IPS-20b (cell line): ENCODE results near the gene ASXL1.

Experiments
- H3K27ac ChIP-seq: one replicate; pipeline ENCODE4 v1.5.1; 2013; ENCODE audit warnings: low read length
- H3K27me3 ChIP-seq: 2 replicates; pipeline ENCODE4 v1.6.1; 2013; ENCODE audit warnings: mild to moderate bottlenecking, low read length, inconsistent platforms; ENCODE audit not compliant: insufficient read depth
- H3K36me3 ChIP-seq: 2 replicates; pipeline ENCODE4 v1.6.1; 2013; ENCODE audit warnings: low read depth, mild to moderate bottlenecking, inconsistent platforms, low read length, moderate library complexity; ENCODE audit not compliant: insufficient read depth
- H3K4me1 ChIP-seq: 2 replicates; pipeline ENCODE4 v1.6.1; 2013; ENCODE audit warnings: mild to moderate bottlenecking, control low read depth, inconsistent platforms, low read length, moderate library complexity; ENCODE audit not compliant: insufficient read depth
- H3K4me3 ChIP-seq: 2 replicates; pipeline ENCODE4 v1.5.1; 2013; ENCODE audit warnings: mild to moderate bottlenecking, low read length, inconsistent platforms
- H3K9ac ChIP-seq: 2 replicates; pipeline ENCODE4 v1.6.1; 2013; ENCODE audit warnings: low read depth, mild to moderate bottlenecking, inconsistent platforms, low read length, moderate library complexity
- H3K9me3 ChIP-seq: 2 replicates; pipeline ENCODE4 v1.6.1; 2013; ENCODE audit warnings: mild to moderate bottlenecking, low read depth, low read length, inconsistent platforms; ENCODE audit not compliant: insufficient read depth

The ASXL1 gene

DNA sequence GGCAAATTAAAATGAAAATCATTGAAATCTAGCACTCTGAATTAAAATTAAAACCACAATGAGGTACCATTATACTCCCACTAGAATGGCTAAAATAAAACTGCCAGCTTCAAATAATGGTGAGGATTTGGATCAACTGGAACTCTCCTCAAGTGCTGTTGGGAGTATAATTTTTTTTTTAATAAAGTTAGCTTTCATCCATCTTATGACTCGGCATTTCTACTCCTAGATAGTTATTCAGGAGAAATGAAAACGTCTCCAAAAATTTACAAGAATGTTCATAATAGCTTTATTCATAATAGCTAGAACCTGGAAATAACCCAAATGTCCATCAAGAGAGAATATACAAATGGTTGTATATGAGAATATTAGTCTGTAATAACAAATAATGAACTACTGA lies 63.2 kb downstream of the ASXL1 start:
- no peaks in the 10 kb centered on the region for H3K9me3 ChIP-seq
- H3K9ac ChIP-seq = no peak overlapping the region
- H3K36me3 ChIP-seq = no peaks in the 10 kb centered on the region
- no peaks in the 10 kb centered on the region for H3K27me3 ChIP-seq
- H3K4me3 ChIP-seq = no peak overlapping the region
- H3K4me1 ChIP-seq = no peaks in the 10 kb centered on the region
- H3K27ac ChIP-seq = no peak overlapping the region

DNA sequence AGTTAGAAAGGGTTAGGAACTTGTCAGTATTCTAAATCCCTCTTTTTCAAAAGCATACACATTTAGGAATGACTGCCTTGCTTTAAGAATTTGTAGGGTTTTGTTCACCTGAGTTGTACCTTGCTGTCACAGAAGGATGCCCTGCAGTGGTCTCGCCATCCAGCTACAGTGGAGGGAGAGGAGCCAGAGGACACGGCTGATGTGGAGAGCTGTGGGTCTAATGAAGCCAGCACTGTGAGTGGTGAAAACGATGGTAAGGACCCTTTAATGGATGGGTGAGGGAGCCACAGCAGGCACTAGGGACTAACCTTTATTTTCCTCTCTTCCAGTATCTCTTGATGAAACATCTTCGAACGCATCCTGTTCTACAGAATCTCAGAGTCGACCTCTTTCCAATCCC lies 69.9 kb downstream of the ASXL1 start:
- Histone ChIP-seq H3K4me3 (no peak overlapping the region), H3K27ac (no peak overlapping the region), H3K9ac (no peak overlapping the region), H3K36me3 (peaks cover 51% of the 10 kb centered on the region), H3K9me3 (no peaks in the 10 kb centered on the region), H3K4me1 (no peaks in the 10 kb centered on the region), H3K27me3 (no peaks in the 10 kb centered on the region)

DNA sequence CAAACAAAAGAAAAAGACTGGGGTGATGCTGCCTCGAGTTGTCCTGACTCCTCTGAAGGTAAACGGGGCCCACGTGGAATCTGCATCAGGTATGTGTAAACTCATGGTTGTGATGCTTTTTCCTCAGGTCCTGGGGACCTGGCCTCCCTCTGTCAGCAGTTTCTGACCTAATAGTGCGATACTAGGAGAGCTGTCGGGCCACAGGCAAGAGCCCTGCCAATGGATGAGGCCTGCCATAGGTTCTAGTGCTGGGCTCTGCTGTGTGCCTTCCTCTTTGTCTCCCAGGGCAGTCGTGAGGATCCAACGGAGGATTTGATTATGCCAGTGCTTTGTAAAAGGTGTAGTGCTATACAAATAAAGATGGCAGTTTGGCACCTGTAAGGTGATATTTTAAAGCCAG lies 71.2 kb downstream of the ASXL1 start:
- no peaks in the 10 kb centered on the region for H3K27me3 ChIP-seq
- no peaks in the 10 kb centered on the region for H3K4me1 ChIP-seq
- H3K9me3 ChIP-seq = no peaks in the 10 kb centered on the region
- H3K9ac ChIP-seq = no peak overlapping the region
- H3K36me3 ChIP-seq = peaks cover 64% of the 10 kb centered on the region
- no peak overlapping the region for H3K27ac ChIP-seq
- H3K4me3 ChIP-seq = no peak overlapping the region

DNA sequence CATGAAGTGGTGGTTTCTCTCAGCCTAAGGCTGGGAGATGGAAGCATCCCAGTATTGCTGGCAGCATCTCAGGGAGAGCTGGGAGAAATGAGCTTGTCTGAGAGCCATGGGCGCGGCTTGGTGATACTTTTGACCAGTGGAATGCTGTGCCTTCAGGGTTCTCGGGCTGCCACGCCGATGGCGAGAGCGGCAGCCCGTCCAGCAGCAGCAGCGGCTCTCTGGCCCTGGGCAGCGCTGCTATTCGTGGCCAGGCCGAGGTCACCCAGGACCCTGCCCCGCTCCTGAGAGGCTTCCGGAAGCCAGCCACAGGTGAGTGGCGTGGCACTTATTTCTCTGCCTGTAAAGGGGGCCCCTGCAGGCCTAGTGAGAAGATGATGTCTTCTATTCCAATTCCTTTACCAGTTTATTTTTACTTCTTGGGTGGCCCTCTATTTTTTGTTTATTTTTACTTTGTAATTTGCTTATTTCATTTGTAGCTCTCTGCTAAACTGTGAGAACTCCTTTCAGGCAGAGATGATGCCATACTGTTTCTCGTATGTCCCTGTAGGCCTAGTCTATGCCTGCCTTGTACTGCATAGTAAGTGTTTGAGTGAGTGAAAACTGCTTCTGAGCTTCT lies 71.7 kb downstream of the ASXL1 start:
- H3K9ac ChIP-seq = no peak overlapping the region
- no peak overlapping the region for H3K4me3 ChIP-seq
- peaks cover 69% of the 10 kb centered on the region for H3K36me3 ChIP-seq
- H3K27me3 ChIP-seq = no peaks in the 10 kb centered on the region
- no peaks in the 10 kb centered on the region for H3K4me1 ChIP-seq
- no peaks in the 10 kb centered on the region for H3K9me3 ChIP-seq
- H3K27ac ChIP-seq = no peak overlapping the region

DNA sequence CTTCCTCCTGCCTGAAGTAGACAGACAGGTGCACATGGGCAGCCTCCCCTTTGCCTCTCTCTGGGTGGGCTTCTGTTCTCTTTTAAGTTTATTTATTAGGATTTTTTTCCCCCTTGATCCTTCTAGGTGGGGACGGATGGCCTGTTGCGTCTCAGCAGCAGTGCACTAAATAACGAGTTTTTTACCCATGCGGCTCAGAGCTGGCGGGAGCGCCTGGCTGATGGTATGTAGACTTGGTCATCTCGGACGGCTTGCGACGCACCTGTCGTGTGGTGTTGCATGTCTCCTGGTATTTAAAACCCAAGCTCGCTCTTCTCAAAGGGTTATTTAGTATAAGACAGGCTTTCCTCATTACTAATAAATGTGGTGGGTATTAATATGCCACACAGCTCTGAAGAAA lies 73.3 kb downstream of the ASXL1 start:
- Histone ChIP-seq H3K36me3 (peaks cover 85% of the 10 kb centered on the region), H3K4me1 (no peaks in the 10 kb centered on the region), H3K27ac (no peak overlapping the region), H3K9me3 (no peaks in the 10 kb centered on the region), H3K9ac (no peak overlapping the region), H3K4me3 (no peak overlapping the region), H3K27me3 (no peaks in the 10 kb centered on the region)

DNA sequence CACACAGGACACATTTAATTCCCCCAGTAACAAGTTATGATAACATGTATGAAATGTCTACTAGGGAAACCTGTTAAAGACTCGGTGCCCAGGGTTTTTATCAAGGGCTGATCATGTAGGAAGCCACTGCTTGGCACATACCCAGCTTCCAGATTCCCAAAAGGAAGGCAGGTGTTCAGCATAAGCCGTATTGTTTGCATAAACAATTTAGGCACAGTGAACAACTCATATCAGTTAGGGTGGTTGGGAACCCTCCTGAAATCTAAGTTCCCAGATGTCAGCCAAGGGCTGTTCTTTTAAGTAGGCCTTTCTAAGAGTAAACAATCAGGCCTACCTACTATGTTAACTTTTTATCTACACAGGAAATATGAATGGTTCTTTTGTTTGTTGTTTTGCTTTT lies 74.1 kb downstream of the ASXL1 start:
- Histone ChIP-seq H3K9ac (no peak overlapping the region), H3K27ac (no peak overlapping the region), H3K36me3 (peaks cover 85% of the 10 kb centered on the region), H3K4me3 (no peak overlapping the region), H3K4me1 (no peaks in the 10 kb centered on the region), H3K9me3 (no peaks in the 10 kb centered on the region), H3K27me3 (no peaks in the 10 kb centered on the region)

DNA sequence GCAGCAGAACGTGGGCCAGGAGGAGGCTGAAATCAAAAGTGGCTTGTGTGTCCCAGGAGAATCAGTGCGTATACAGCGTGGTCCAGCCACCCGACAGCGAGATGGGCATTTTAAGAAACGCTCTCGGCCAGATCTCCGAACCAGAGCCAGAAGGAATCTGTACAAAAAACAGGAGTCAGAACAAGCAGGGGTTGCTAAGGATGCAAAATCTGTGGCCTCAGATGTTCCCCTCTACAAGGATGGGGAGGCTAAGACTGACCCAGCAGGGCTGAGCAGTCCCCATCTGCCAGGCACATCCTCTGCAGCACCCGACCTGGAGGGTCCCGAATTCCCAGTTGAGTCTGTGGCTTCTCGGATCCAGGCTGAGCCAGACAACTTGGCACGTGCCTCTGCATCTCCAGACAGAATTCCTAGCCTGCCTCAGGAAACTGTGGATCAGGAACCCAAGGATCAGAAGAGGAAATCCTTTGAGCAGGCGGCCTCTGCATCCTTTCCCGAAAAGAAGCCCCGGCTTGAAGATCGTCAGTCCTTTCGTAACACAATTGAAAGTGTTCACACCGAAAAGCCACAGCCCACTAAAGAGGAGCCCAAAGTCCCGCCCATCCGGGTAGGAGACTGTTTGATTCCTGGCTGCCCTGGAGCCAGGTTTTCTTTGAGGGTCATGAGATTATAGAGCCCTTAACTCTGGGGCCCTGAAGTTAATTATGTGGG lies 75.3 kb downstream of the ASXL1 start:
- H3K4me3 ChIP-seq = no peak overlapping the region
- H3K36me3 ChIP-seq = peaks cover 84% of the 10 kb centered on the region
- no peaks in the 10 kb centered on the region for H3K4me1 ChIP-seq
- H3K27ac ChIP-seq = no peak overlapping the region
- H3K9ac ChIP-seq = no peak overlapping the region
- no peaks in the 10 kb centered on the region for H3K9me3 ChIP-seq
- H3K27me3 ChIP-seq = no peaks in the 10 kb centered on the region

DNA sequence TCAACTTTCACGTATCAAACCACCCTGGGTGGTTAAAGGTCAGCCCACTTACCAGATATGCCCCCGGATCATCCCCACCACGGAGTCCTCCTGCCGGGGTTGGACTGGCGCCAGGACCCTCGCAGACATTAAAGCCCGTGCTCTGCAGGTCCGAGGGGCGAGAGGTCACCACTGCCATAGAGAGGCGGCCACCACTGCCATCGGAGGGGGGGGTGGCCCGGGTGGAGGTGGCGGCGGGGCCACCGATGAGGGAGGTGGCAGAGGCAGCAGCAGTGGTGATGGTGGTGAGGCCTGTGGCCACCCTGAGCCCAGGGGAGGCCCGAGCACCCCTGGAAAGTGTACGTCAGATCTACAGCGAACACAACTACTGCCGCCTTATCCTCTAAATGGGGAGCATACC lies 76.3 kb downstream of the ASXL1 start:
- peaks cover 76% of the 10 kb centered on the region for H3K36me3 ChIP-seq
- H3K27ac ChIP-seq = no peak overlapping the region
- no peak overlapping the region for H3K4me3 ChIP-seq

DNA sequence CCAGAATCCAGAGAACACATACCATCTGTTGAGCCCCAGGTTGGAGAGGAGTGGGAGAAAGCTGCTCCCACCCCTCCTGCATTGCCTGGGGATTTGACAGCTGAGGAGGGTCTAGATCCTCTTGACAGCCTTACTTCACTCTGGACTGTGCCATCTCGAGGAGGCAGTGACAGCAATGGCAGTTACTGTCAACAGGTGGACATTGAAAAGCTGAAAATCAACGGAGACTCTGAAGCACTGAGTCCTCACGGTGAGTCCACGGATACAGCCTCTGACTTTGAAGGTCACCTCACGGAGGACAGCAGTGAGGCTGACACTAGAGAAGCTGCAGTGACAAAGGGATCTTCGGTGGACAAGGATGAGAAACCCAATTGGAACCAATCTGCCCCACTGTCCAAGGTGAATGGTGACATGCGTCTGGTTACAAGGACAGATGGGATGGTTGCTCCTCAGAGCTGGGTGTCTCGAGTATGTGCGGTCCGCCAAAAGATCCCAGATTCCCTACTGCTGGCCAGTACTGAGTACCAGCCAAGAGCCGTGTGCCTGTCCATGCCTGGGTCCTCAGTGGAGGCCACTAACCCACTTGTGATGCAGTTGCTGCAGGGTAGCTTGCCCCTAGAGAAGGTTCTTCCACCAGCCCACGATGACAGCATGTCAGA lies 77.4 kb downstream of the ASXL1 start:
- no peak overlapping the region for H3K4me3 ChIP-seq
- no peaks in the 10 kb centered on the region for H3K27me3 ChIP-seq
- peaks cover 65% of the 10 kb centered on the region for H3K36me3 ChIP-seq
- H3K4me1 ChIP-seq = no peaks in the 10 kb centered on the region
- H3K9me3 ChIP-seq = no peaks in the 10 kb centered on the region
- H3K27ac ChIP-seq = no peak overlapping the region
- H3K9ac ChIP-seq = no peak overlapping the region

More for the DNA sequence above, 76.3 kb downstream of the ASXL1 start:
- Histone ChIP-seq H3K9ac (no peak overlapping the region), H3K4me1 (no peaks in the 10 kb centered on the region), H3K9me3 (no peaks in the 10 kb centered on the region), H3K27me3 (no peaks in the 10 kb centered on the region)

DNA sequence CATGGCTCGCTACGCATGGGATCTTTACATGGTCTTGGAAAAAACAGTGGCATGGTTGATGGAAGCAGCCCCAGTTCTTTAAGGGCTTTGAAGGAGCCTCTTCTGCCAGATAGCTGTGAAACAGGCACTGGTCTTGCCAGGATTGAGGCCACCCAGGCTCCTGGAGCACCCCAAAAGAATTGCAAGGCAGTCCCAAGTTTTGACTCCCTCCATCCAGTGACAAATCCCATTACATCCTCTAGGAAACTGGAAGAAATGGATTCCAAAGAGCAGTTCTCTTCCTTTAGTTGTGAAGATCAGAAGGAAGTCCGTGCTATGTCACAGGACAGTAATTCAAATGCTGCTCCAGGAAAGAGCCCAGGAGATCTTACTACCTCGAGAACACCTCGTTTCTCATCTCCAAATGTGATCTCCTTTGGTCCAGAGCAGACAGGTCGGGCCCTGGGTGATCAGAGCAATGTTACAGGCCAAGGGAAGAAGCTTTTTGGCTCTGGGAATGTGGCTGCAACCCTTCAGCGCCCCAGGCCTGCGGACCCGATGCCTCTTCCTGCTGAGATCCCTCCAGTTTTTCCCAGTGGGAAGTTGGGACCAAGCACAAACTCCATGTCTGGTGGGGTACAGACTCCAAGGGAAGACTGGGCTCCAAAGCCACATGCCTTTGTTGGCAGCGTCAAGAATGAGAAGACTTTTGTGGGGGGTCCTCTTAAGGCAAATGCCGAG lies 78.2 kb downstream of the ASXL1 start:
- peaks cover 57% of the 10 kb centered on the region for H3K36me3 ChIP-seq
- no peak overlapping the region for H3K27ac ChIP-seq
- H3K4me1 ChIP-seq = no peaks in the 10 kb centered on the region
- no peaks in the 10 kb centered on the region for H3K9me3 ChIP-seq
- H3K4me3 ChIP-seq = no peak overlapping the region
- H3K9ac ChIP-seq = no peak overlapping the region
- H3K27me3 ChIP-seq = no peaks in the 10 kb centered on the region

DNA sequence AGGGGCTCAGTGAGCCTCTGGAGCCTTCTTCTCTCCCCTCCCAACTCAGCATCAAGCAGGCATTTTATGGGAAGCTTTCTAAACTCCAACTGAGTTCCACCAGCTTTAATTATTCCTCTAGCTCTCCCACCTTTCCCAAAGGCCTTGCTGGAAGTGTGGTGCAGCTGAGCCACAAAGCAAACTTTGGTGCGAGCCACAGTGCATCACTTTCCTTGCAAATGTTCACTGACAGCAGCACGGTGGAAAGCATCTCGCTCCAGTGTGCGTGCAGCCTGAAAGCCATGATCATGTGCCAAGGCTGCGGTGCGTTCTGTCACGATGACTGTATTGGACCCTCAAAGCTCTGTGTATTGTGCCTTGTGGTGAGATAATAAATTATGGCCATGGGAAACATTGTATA lies 78.8 kb downstream of the ASXL1 start:
- H3K36me3 ChIP-seq = peaks cover 51% of the 10 kb centered on the region
- no peak overlapping the region for H3K4me3 ChIP-seq
- H3K9me3 ChIP-seq = no peaks in the 10 kb centered on the region
- H3K4me1 ChIP-seq = no peaks in the 10 kb centered on the region
- H3K9ac ChIP-seq = no peak overlapping the region
- H3K27me3 ChIP-seq = no peaks in the 10 kb centered on the region
- no peak overlapping the region for H3K27ac ChIP-seq
